Measurements from ENCODE around the gene TBC1D22A. TPM values are rescaled to one million over a fixed set of nuclear protein-coding genes. Genes with fewer than 3 reads are reported as not detected.

Gene TBC1D22A
- total RNA-seq, 4 donors from 2014 or later: 9.2 to 45.3 (median 22.8) TPM

- Histone ChIP-seq H3K36me3 (no peaks in the 10 kb centered on the region), H3K27ac (no peak overlapping the region), H3K27me3 (no peaks in the 10 kb centered on the region), H3K9me3 (no peaks in the 10 kb centered on the region), H3K4me1 (no peaks in the 10 kb centered on the region), H3K4me3 (no peak overlapping the region)
- intact Hi-C loops (cut with DNase I; ENCODE audit: low total_unique reads): no loop called here
- no peak for TF ChIP-seq POLR2A (IDR thresholded peaks at IDR 0.05)
- no peak for TF ChIP-seq CTCF (IDR thresholded peaks at IDR 0.05)
- DNase-seq: no peak
Observed at GRCh38 chr22:46876357-46876934, 114.0 kb downstream of the TBC1D22A start.

GRCh38 chr22:46878191-46878948 is 115.9 kb downstream of the TBC1D22A start:
- no peak for TF ChIP-seq POLR2A (IDR thresholded peaks at IDR 0.05)
- TF ChIP-seq CTCF (IDR thresholded peaks at IDR 0.05): no peak
- H3K4me3 ChIP-seq: no peak overlapping the region

GRCh38 chr22:46879083-46879482 is 116.6 kb downstream of the TBC1D22A start:
- no peaks in the 10 kb centered on the region for H3K4me1 ChIP-seq
- TF ChIP-seq POLR2A (IDR thresholded peaks at IDR 0.05) (no peak), CTCF (IDR thresholded peaks at IDR 0.05) (no peak)
- no peak overlapping the region for H3K4me3 ChIP-seq
- no peaks in the 10 kb centered on the region for H3K9me3 ChIP-seq
- H3K27ac ChIP-seq: no peak overlapping the region
- DNase-seq: no peak
- no peaks in the 10 kb centered on the region for H3K27me3 ChIP-seq
- H3K36me3 ChIP-seq: no peaks in the 10 kb centered on the region
- intact Hi-C loops (cut with DNase I; ENCODE audit: low total_unique reads): no loop called here

More at GRCh38 chr22:46878191-46878948, 115.9 kb downstream of the TBC1D22A start:
- Histone ChIP-seq H3K27ac (no peak overlapping the region), H3K27me3 (no peaks in the 10 kb centered on the region), H3K36me3 (no peaks in the 10 kb centered on the region), H3K9me3 (no peaks in the 10 kb centered on the region), H3K4me1 (no peaks in the 10 kb centered on the region)
- DNase-seq: no peak
- intact Hi-C loops (cut with DNase I; ENCODE audit: low total_unique reads): no loop called here

- TF ChIP-seq CTCF (IDR thresholded peaks at IDR 0.05) (no peak), POLR2A (IDR thresholded peaks at IDR 0.05) (no peak)
- no peak overlapping the region for H3K27ac ChIP-seq
- intact Hi-C loops (cut with DNase I; ENCODE audit: low total_unique reads): no loop called here
- no peaks in the 10 kb centered on the region for H3K4me1 ChIP-seq
- no peaks in the 10 kb centered on the region for H3K27me3 ChIP-seq
- no peaks in the 10 kb centered on the region for H3K9me3 ChIP-seq
- H3K4me3 ChIP-seq: no peak overlapping the region
- no peak for DNase-seq
- no peaks in the 10 kb centered on the region for H3K36me3 ChIP-seq
Observed at GRCh38 chr22:46881373-46882118, 119.1 kb downstream of the TBC1D22A start.
